A673 (cell line): ENCODE results near the gene PI3. TPM values are rescaled to one million over a fixed set of nuclear protein-coding genes. Genes with fewer than 3 reads are reported as not detected.

Source experiments
- BruUV-seq: library from RNA; stranded (reverse); fragments of 400-500 nt; replicated peaks from 2 replicates; lab custom pipeline; 2021; lab: Mats Ljungman, UMichigan
- CTCF ChIA-PET: fragments of 300-600 bp; sonication (Branson Sonifier 250); formaldehyde crosslinking; loops from one replicate; lab custom pipeline; 2022; ENCODE audit warnings: antibody characterized with exemption; lab: Charles Lee
- POLR2A ChIA-PET: fragments of 300-600 bp; sonication (Branson Sonifier 250); formaldehyde crosslinking; loops from one replicate; lab custom pipeline; 2022; ENCODE audit warnings: antibody characterized with exemption; ENCODE audit not compliant: low non-redundant PET; lab: Charles Lee
- DNase-seq: peaks from one replicate; pipeline ENCODE4 v3.0.0-alpha.2; 2015; ENCODE audit warnings: low spot score
- H3K27ac ChIP-seq: fragments of 200-600 bp; sonication (generic); 2 replicates; pipeline ENCODE4 v1.5.1; 2016; ENCODE audit warnings: mixed run types, low read depth, mild to moderate bottlenecking, mixed read lengths, antibody characterized with exemption, low read length; ENCODE audit not compliant: poor library complexity, severe bottlenecking
- H3K27me3 ChIP-seq: fragments of 200-600 bp; sonication (generic); replicated peaks from 2 replicates; pipeline ENCODE4 v1.6.1; 2017; ENCODE audit warnings: mixed run types, low read depth, mild to moderate bottlenecking, mixed read lengths, antibody characterized with exemption, low read length; ENCODE audit not compliant: insufficient read depth, poor library complexity
- H3K36me3 ChIP-seq: fragments of 200-600 bp; sonication (generic); 2 replicates; pipeline ENCODE4 v1.6.1; 2016; ENCODE audit warnings: mixed run types, mild to moderate bottlenecking, mixed read lengths, antibody characterized with exemption, low read length; ENCODE audit not compliant: insufficient read depth, poor library complexity, severe bottlenecking
- H3K4me1 ChIP-seq: fragments of 200-600 bp; sonication (generic); 2 replicates; pipeline ENCODE4 v1.6.1; 2017; ENCODE audit warnings: mixed run types, mild to moderate bottlenecking, mixed read lengths, antibody characterized with exemption, low read length; ENCODE audit not compliant: insufficient read depth, poor library complexity, severe bottlenecking
- H3K4me3 ChIP-seq: fragments of 200-600 bp; sonication (generic); 2 replicates; pipeline ENCODE4 v1.5.1; 2016; ENCODE audit warnings: low read depth, mixed run types, mild to moderate bottlenecking, mixed read lengths, low read length; ENCODE audit not compliant: poor library complexity, severe bottlenecking
- H3K9me3 ChIP-seq: fragments of 200-600 bp; sonication (generic); 2 replicates; pipeline ENCODE4 v1.6.1; 2016; ENCODE audit warnings: mixed run types, low read depth, mild to moderate bottlenecking, mixed read lengths, antibody characterized with exemption, low read length; ENCODE audit not compliant: poor library complexity, severe bottlenecking
- CTCF ChIP-seq: fragments of 300-800, 200-600 bp; sonication (generic); conservative IDR thresholded peaks from 2 replicates; pipeline ENCODE4 v1.5.1; 2017; ENCODE audit warnings: low read depth, mild to moderate bottlenecking, antibody characterized with exemption, low read length, moderate library complexity, mixed read lengths
- EZH2 ChIP-seq: fragments of 200-600 bp; sonication (generic); IDR thresholded peaks from 2 replicates; pipeline ENCODE4 v1.6.1; 2017; ENCODE audit warnings: borderline replicate concordance, low read depth, mild to moderate bottlenecking, mixed read lengths, antibody characterized with exemption, low read length; ENCODE audit not compliant: poor library complexity, severe bottlenecking
- intact Hi-C: fragments of 100-400 bp; cut with micrococcal nuclease; formaldehyde crosslinking; loops from one replicate; pipeline ENCODE4 v1.10.0; 2022; ENCODE audit not compliant: unreplicated experiment
- total RNA-seq: library from RNA; stranded (reverse); gene quantifications from 2 replicates; pipeline ENCODE4 v1.2.3, GENCODE V29; 2021

The PI3 gene
- total RNA-seq, 1 experiment from 2014 or later = not detected

- Histone ChIP-seq H3K27me3 (no peaks in the 10 kb centered on the region), H3K27ac (no peak overlapping the region), H3K9me3 (no peaks in the 10 kb centered on the region), H3K36me3 (no peaks in the 10 kb centered on the region), H3K4me3 (no peak overlapping the region), H3K4me1 (no peaks in the 10 kb centered on the region)
- ChIA-PET CTCF (no interaction called here), POLR2A (no interaction called here)
- no TSS peak for BruUV-seq
- intact Hi-C loops = no loop called here
- TF ChIP-seq CTCF = no peak
- no peak for TF ChIP-seq EZH2
- no peak for DNase-seq
Measured at GRCh38 chr20:45189067-45189609, 14.4 kb downstream of the PI3 start.

DNA sequence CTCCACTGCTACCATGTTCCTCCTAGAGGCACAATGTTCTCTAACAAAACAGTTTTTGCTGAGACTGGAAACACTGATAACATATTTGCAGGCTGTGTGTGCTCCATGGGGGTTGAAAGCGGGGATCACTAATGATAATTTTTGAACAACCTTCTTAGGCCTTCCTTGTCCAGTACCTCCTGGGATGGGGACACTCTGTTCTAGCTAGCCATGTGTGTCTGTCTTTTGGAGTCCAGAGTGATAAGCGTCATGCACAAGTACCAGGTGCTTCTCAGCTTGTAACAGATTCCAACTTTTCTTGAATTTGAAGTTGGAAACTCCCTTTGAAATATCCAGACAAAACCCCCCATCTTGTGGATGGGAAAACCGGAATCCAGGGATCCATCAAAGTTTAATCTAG lies 15.2 kb downstream of the PI3 start:
- Histone ChIP-seq H3K27ac (no peak overlapping the region), H3K36me3 (no peaks in the 10 kb centered on the region), H3K4me3 (no peak overlapping the region), H3K4me1 (no peaks in the 10 kb centered on the region), H3K27me3 (no peaks in the 10 kb centered on the region), H3K9me3 (no peaks in the 10 kb centered on the region)
- ChIA-PET POLR2A (no interaction called here), CTCF (no interaction called here)
- TF ChIP-seq EZH2 (no peak), CTCF (no peak)
- BruUV-seq = no TSS peak
- DNase-seq = no peak
- intact Hi-C loops = no loop called here

- ChIA-PET CTCF (no interaction called here), POLR2A (interaction anchor here (0.6 kb wide), 1 partner anchor 12 kb away, joined by 5 read pairs; no protein-coding TSS in a partner anchor)
- no peaks in the 10 kb centered on the region for H3K9me3 ChIP-seq
- H3K27me3 ChIP-seq = no peaks in the 10 kb centered on the region
- DNase-seq = no peak
- no peak overlapping the region for H3K4me3 ChIP-seq
- H3K27ac ChIP-seq = no peak overlapping the region
- no peaks in the 10 kb centered on the region for H3K36me3 ChIP-seq
- no peaks in the 10 kb centered on the region for H3K4me1 ChIP-seq
- no TSS peak for BruUV-seq
- TF ChIP-seq EZH2 = no peak
- TF ChIP-seq CTCF = no peak
- intact Hi-C loops = no loop called here
Measured at GRCh38 chr20:45191926-45192325, 17.2 kb downstream of the PI3 start.
